GM12878 (cell line): Measurements from ENCODE around the gene SLC25A51.

Experiments used
- ATF3 ChIP-seq: IDR thresholded peaks from 2 replicates; pipeline ENCODE4 v1.6.1; 2011; ENCODE audit warnings: low read depth, mild to moderate bottlenecking, low read length, moderate library complexity, borderline replicate concordance; ENCODE audit errors: extremely low read depth
- IRF4 ChIP-seq: IDR thresholded peaks from 2 replicates; pipeline ENCODE4 v1.6.1; 2011; ENCODE audit warnings: low read depth, low read length
- TCF7 ChIP-seq: IDR thresholded peaks from 2 replicates; pipeline ENCODE4 v1.6.1; 2014; ENCODE audit warnings: antibody characterized with exemption, borderline replicate concordance

GRCh38 chr9:37915911-37916470 is 12.1 kb upstream of the SLC25A51 start:
- no peak for TF ChIP-seq IRF4
- TF ChIP-seq TCF7, result no peak
- TF ChIP-seq ATF3, result no peak
